Loucy (cell line): ENCODE data around the gene KLF16.
A peak's percentile ranks its signal among the peaks of the same experiment; 100 is the strongest.

Source experiments
- H2AFZ ChIP-seq: fragments of 200-600 bp; sonication (generic); 2 replicates; pipeline ENCODE4 v1.6.0; 2016; ENCODE audit warnings: antibody characterized with exemption, mild to moderate bottlenecking, low read length, moderate library complexity
- H3F3A ChIP-seq: fragments of 200-600 bp; 2 replicates; pipeline ENCODE4 v1.6.0; 2016; ENCODE audit warnings: antibody characterized with exemption, low read depth, mild to moderate bottlenecking
- H3K27me3 ChIP-seq: fragments of 200-600 bp; sonication (generic); 2 replicates; pipeline ENCODE4 v1.6.1; 2014; ENCODE audit warnings: low read length, mild to moderate bottlenecking; ENCODE audit not compliant: insufficient read depth, poor library complexity, severe bottlenecking
- H3K36me3 ChIP-seq: fragments of 200-600 bp; sonication (generic); 2 replicates; pipeline ENCODE4 v1.6.1; 2016; ENCODE audit warnings: low read length; ENCODE audit not compliant: insufficient read depth
- H3K4me1 ChIP-seq: fragments of 200-600 bp; sonication (generic); 2 replicates; pipeline ENCODE4 v1.5.1; 2014; ENCODE audit warnings: low read length, mild to moderate bottlenecking; ENCODE audit not compliant: insufficient read depth, poor library complexity, severe bottlenecking
- H3K4me2 ChIP-seq: fragments of 200-600 bp; sonication (generic); 2 replicates; pipeline ENCODE4 v1.6.0; 2014; ENCODE audit warnings: antibody characterized with exemption, low read length, low read depth, mild to moderate bottlenecking; ENCODE audit not compliant: poor library complexity, severe bottlenecking
- H3K4me3 ChIP-seq: fragments of 200-600 bp; sonication (generic); 2 replicates; pipeline ENCODE4 v1.5.1; 2014; ENCODE audit warnings: low read length, mild to moderate bottlenecking, mixed read lengths; ENCODE audit not compliant: poor library complexity, severe bottlenecking
- H3K79me2 ChIP-seq: fragments of 200-600 bp; sonication (generic); 2 replicates; pipeline ENCODE4 v1.6.1; 2014; ENCODE audit warnings: low read length; ENCODE audit not compliant: insufficient read depth
- H3K9ac ChIP-seq: fragments of 200-600 bp; sonication (generic); 2 replicates; pipeline ENCODE4 v1.6.0; 2014; ENCODE audit warnings: mild to moderate bottlenecking, low read depth, low read length, moderate library complexity; ENCODE audit not compliant: poor library complexity, severe bottlenecking
- H3K9me2 ChIP-seq: fragments of 200-600 bp; sonication (generic); replicated peaks from 2 replicates; pipeline ENCODE4 v1.6.1; 2016; ENCODE audit warnings: low read depth, low read length, mixed read lengths
- H3K9me3 ChIP-seq: fragments of 200-600 bp; sonication (generic); 2 replicates; pipeline ENCODE4 v1.6.1; 2014; ENCODE audit warnings: mild to moderate bottlenecking, antibody characterized with exemption, low read length, low read depth; ENCODE audit not compliant: insufficient read depth
- H4K20me1 ChIP-seq: fragments of 200-600 bp; sonication (generic); 2 replicates; pipeline ENCODE4 v1.6.0; 2014; ENCODE audit warnings: antibody characterized with exemption, low read length, mild to moderate bottlenecking; ENCODE audit not compliant: insufficient read depth, poor library complexity, severe bottlenecking
- EZH2phosphoT487 ChIP-seq: fragments of 200-600 bp; IDR thresholded peaks from 2 replicates; pipeline ENCODE4 v1.6.1; 2018; ENCODE audit warnings: antibody characterized with exemption, mild to moderate bottlenecking, moderate library complexity, borderline replicate concordance
- TF ChIP-seq, protein P1 (sequence below): fragments of 200-600 bp; sonication (generic); conservative IDR thresholded peaks from 2 replicates; pipeline ENCODE4 v1.5.1; 2014; ENCODE audit warnings: mild to moderate bottlenecking, antibody characterized with exemption, low read length

Gene KLF16

DNA sequence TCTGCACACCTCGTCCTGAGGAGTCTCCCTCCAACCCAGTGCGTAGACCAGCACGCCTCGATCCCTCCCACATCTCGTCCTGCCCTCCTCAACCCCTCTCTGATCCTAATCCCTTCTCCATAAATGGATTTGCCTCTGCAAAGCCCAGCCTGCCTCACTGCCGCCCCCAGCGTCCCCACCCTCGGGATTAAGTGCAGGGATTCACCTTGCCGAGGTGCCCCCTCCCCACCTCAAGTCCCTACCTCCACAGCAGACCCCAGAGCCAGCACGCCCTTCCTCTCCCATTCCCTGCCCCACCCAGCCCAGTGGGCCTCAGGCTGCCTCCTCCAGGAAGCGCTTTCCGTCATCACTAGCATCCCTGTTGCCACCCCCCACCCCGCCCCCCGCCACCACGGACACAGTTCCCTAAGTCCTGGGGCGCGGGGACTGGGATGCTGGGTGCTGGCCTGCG, 4.0 kb downstream of the KLF16 start:
- H3F3A ChIP-seq = no peaks in the 10 kb centered on the region
- H3K27me3 ChIP-seq = no peaks in the 10 kb centered on the region
- no peak overlapping the region for H3K9ac ChIP-seq
- H3K36me3 ChIP-seq = no peaks in the 10 kb centered on the region
- TF ChIP-seq, protein P1, sequence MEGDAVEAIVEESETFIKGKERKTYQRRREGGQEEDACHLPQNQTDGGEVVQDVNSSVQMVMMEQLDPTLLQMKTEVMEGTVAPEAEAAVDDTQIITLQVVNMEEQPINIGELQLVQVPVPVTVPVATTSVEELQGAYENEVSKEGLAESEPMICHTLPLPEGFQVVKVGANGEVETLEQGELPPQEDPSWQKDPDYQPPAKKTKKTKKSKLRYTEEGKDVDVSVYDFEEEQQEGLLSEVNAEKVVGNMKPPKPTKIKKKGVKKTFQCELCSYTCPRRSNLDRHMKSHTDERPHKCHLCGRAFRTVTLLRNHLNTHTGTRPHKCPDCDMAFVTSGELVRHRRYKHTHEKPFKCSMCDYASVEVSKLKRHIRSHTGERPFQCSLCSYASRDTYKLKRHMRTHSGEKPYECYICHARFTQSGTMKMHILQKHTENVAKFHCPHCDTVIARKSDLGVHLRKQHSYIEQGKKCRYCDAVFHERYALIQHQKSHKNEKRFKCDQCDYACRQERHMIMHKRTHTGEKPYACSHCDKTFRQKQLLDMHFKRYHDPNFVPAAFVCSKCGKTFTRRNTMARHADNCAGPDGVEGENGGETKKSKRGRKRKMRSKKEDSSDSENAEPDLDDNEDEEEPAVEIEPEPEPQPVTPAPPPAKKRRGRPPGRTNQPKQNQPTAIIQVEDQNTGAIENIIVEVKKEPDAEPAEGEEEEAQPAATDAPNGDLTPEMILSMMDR = no peak
- no peak for TF ChIP-seq EZH2phosphoT487
- peaks cover 78% of the 10 kb centered on the region for H3K79me2 ChIP-seq
- peaks cover 30% of the 10 kb centered on the region for H3K4me1 ChIP-seq
- H2AFZ ChIP-seq = no peak overlapping the region
- H3K4me2 ChIP-seq = peak overlapping the region; percentile 81
- H4K20me1 ChIP-seq = peaks cover 62% of the 10 kb centered on the region
- no peaks in the 10 kb centered on the region for H3K9me3 ChIP-seq
- H3K9me2 ChIP-seq = no peaks in the 10 kb centered on the region
- no peak overlapping the region for H3K4me3 ChIP-seq

DNA sequence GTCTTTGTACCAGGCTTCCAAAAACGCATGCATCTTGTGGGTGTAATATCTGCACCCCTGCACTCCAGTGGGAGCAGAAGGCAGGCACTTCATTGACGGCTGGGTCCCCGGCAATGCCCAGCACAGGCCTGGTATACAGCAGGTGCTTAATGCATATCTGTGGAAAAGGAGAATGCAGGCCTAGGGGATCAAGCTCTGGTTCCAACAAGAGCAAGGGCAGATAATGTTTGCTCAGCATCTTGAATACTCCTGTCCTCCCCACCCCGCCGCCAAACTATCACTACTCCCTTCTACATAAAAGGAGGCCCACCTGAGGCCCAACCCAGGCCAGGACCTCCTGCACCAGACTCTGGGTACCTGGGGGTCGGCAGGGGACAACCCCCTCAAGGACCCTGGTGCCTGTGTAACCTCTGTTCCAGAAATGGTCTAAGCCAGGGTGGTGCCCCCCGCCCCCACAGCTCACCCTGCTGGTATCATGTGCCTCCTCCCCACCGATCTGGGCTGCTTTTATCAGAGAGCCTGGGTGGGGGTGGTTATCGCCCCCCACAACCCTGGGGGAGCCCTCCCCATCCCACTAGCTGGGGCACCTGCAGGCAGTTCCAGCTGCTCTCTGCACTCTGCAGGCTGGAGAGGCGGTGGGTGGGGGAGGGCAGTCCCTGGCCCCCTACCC, 4.8 kb downstream of the KLF16 start:
- Histone ChIP-seq H3K4me2 (peak overlapping the region; percentile 15), H3K9me2 (no peaks in the 10 kb centered on the region), H3K9ac (no peak overlapping the region), H4K20me1 (peaks cover 62% of the 10 kb centered on the region), H3K9me3 (no peaks in the 10 kb centered on the region), H2AFZ (no peak overlapping the region), H3K27me3 (no peaks in the 10 kb centered on the region), H3K4me1 (peaks cover 33% of the 10 kb centered on the region), H3K4me3 (no peak overlapping the region), H3F3A (no peaks in the 10 kb centered on the region), H3K79me2 (peaks cover 85% of the 10 kb centered on the region), H3K36me3 (no peaks in the 10 kb centered on the region)
- TF ChIP-seq, protein P1 = no peak
- no peak for TF ChIP-seq EZH2phosphoT487

DNA sequence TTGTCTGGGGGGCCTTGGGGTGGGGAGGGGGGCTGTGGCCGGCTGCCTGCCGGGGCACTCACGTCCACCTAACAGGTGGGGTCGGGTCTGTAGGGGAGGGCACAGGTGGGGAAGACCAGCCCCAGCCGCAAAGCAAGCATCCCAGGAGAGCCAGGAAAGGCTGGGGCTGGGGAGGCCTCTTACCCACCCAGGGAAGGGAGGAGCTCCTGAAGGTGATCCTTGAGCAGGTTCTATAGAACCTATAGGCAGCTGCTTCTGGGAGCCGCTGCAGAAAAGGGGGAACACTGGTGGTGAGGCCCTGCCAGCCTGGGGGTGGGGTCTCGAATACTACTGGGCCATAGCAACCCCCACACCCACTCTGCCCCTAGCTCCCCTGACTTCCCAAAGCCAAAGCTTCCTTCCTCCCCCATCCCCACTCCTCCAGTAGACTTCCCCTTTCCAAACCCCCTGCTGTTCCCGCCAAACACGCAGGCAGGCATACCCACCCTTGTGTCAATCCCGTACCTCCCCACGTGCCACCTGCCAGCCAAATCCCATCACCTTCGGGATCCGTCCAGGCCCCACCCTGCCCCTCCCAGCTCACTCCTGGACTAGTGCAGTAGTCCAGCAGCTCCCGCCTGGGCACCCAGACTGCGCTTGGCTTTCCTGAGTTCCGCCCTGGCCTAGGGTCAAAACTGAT, 5.6 kb downstream of the KLF16 start:
- Histone ChIP-seq H3K4me3 (no peak overlapping the region), H3K36me3 (no peaks in the 10 kb centered on the region), H3K79me2 (peaks cover 90% of the 10 kb centered on the region), H3F3A (no peaks in the 10 kb centered on the region), H3K9me3 (no peaks in the 10 kb centered on the region), H3K9me2 (no peaks in the 10 kb centered on the region), H4K20me1 (peaks cover 66% of the 10 kb centered on the region), H3K4me1 (peaks cover 38% of the 10 kb centered on the region), H2AFZ (no peak overlapping the region), H3K27me3 (no peaks in the 10 kb centered on the region), H3K9ac (no peak overlapping the region), H3K4me2 (no peak overlapping the region)
- TF ChIP-seq, protein P1 = no peak
- no peak for TF ChIP-seq EZH2phosphoT487
